GM18909 (cell line): ENCODE measurements around the gene AKT2.
"Not testable (repeated sequence)": the region's sequence is repeated elsewhere in the genome, so short reads cannot be mapped to it uniquely, and the experiment has no call there.

ENCODE experiments used
- ATAC-seq: cut with Tn5 transposase; IDR thresholded peaks from one replicate; pipeline ENCODE4 v1.9.1; 2021; ENCODE audit warnings: mild to moderate bottlenecking; ENCODE audit not compliant: unreplicated experiment, poor library complexity

AKT2 gene

GRCh38 chr19:40223135-40223822 is 61.9 kb downstream of the AKT2 start:
- ATAC-seq = no peak

- peak; percentile 45 for ATAC-seq
Measured at GRCh38 chr19:40221858-40222619, 63.1 kb downstream of the AKT2 start.

DNA sequence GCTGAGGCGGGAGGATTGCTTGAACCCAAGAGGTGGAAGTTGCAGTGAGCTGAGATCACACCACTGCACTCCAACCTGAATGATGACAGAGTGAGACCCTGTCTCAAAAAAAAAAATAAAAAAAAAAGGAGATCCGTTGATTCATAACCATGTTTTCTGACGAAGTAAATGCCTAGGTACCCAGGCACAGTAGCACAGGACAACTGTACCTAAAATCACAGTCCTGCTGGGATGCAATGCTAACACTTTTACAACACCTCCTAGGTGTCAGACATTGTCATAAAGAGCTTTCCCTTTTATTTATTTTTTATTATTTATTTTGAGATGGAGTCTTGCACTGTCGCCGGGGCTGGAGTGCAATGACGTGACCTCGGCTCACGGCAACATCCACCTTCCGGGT is 64.5 kb downstream of the AKT2 start:
- no peak for ATAC-seq

- no peak for ATAC-seq
Measured at GRCh38 chr19:40219721-40220276, 65.3 kb downstream of the AKT2 start.

- not testable (repeated sequence) for ATAC-seq
Measured at GRCh38 chr19:40219029-40219428, 66.1 kb downstream of the AKT2 start.

DNA sequence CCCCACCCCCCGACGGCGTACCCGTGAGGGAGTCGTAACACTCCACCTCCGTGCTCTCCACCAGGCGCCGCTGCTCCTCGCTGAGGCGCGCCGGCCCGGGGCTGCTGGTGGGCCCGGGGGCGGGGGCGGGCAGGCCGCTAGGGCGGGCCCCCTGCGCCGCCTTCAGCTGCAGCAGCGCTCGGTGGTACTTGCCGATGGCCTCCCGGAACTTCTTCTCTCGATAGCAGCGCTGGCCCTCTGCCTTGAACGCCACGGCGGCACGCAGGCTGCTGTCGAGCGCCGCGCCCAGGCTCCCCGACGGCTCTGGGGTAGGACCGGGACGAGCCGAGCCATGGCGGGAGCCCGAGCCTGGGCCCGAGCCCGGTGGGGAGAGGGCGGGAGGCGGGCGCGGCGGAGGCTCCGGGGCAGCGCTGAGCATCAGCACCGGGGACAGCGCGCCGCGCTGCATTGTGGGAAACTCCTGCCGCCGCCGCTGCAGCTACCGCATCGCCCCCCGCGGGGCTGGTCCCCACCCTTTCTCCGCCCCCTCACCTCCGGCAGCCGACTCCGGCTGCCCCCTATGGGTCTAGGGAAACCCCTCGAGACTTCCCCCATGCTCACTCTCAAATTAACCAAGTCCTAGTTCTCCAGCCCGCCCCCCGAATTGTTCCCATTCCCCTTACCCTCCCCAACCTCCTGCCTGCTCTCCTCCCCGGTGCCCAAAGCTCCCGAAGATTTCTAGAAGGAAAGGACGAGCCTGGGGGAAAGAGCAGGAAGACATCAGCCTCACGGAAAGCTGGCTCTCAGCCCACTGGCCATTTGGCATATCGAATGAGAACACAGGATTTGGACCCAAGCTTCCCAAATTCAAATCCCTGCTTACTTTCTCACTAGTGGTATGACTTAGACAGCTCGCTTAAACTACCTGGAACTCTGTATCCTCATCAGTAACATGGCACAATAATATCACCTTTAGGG is 66.9 kb downstream of the AKT2 start, which contains the start of gene TTC9B:
TSS of gene TTC9B (minus strand) at position 451 of the 957 bp plus-strand sequence. CDS start at position 448, 3 bp downstream.
- ATAC-seq = no peak

GRCh38 chr19:40217027-40217810 is 67.9 kb downstream of the AKT2 start:
- no peak for ATAC-seq

DNA sequence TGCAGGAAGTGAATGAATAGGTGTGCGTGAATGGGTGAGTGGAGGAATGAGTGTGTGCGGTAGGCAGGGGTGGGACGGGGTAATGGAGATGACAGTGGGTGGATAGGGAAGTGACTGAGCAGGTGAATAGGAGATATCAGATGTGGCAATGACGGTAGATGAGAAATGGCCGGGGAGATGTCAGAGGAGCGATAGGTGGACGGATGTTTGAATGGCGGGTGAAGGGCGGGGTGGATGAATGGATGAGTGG is 68.4 kb downstream of the AKT2 start:
- ATAC-seq = no peak

GRCh38 chr19:40216013-40216776 is 69.0 kb downstream of the AKT2 start:
- ATAC-seq = no peak

DNA sequence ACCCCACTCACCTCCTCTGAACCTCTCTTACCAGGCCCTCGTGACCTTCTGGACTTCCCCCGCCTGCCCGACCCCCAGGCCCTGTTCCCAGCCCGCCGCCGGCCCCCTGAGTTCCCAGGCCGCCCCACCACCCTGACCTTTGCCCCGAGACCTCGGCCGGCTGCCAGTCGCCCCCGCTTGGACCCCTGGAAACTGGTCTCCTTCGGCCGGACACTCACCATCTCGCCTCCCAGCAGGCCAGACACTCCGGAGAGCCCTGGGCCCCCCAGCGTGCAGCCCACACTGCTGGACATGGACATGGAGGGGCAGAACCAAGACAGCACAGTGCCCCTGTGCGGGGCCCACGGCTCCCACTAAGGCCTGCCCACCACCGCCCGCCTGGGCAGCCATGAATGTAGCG is 70.2 kb downstream of the AKT2 start:
- ATAC-seq = no peak

DNA sequence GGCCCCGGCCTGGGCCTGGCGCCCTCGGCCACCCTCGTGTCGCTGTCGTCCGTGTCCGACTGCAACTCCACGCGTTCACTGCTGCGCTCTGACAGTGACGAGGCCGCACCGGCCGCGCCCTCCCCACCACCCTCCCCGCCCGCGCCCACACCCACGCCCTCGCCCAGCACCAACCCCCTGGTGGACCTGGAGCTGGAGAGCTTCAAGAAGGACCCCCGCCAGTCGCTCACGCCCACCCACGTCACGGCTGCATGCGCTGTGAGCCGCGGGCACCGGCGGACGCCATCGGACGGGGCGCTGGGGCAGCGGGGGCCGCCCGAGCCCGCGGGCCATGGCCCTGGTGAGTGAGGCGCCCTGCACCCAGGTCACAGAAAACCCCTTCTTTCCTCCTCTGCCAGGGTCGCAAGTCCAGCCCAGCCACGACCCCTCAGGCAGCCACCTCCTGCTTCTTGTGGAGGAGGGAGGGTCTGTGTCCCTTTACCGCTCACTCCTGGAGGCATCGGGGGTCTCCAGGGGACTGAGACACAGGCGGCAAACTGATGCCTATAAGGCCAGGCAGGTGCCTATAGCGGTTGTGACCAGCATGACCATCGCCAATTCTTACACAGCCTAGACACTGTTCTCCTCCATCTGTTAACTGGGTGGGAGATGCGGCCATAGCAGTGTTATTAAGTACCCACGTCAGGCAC is 71.1 kb downstream of the AKT2 start:
- ATAC-seq = no peak

- ATAC-seq = no peak
Measured at GRCh38 chr19:40213251-40213829, 71.8 kb downstream of the AKT2 start.

DNA sequence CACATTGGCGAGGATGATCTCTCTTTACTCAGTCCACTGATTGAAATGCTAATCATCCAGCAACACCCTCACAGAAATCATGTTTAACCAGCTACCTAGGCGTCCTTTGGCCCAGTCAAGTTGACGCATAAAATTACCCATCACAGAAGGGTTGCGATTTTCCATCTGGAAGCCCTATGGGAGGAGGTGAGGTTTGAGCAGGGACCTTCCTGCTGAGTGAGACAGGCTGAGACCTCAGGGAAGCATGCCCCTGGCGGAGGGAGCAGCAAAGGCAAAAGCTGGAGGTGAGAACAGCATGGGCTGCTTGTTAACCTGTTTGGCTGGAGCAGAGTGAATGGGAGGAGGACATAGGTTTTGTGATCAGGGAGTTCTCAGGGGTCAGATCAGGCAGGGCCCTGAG is 74.3 kb downstream of the AKT2 start:
- no peak for ATAC-seq

GRCh38 chr19:40208602-40209001 is 76.5 kb downstream of the AKT2 start:
- no peak for ATAC-seq

GRCh38 chr19:40205760-40206159 is 79.4 kb downstream of the AKT2 start:
- no peak for ATAC-seq

DNA sequence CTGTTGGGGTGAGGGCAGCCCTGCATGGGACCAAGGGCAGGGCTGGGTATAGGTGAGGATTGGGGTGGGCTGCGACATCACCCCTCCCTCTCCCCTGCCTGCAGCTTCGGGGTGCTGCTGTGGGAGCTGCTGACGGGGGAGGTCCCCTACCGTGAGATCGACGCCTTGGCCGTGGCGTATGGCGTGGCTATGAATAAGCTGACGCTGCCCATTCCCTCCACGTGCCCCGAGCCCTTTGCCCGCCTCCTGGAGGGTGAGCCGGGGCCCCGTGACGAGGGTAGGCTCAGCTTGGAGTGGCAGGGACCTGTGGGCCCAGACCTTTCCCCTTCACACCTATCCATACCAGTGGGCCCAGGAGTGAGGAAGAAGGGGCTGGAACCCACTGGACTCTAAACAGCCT is 80.8 kb downstream of the AKT2 start:
- no peak for ATAC-seq

GRCh38 chr19:40200341-40201099 is 84.6 kb downstream of the AKT2 start:
- ATAC-seq = no peak
